ENCODE results near the gene PARD3.
"Not testable (repeated sequence)": the region's sequence is repeated elsewhere in the genome, so short reads cannot be mapped to it uniquely, and the experiment has no call there.

PARD3 gene

DNA sequence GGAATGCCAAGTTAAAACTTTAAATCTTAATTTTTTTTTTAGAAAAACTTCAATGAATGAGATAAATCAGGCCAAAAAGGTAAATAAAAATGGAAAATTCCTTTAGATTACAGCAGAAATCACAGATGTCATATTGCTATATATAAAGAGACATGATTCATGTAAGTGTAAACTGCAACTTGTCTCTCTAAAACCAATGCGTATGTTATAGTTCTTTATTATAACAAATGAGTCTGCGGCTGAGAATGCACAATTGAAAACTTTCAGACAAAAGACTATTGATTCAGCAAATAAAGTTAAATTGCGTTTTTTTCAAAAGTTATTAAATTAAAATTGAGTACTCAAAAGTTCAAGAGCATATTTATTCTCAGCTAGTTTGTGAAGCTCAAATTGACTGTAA, 425.3 kb downstream of the PARD3 start:
- no peak for DNase-seq (ENCODE audit: low read depth in 3 of 3)

DNA sequence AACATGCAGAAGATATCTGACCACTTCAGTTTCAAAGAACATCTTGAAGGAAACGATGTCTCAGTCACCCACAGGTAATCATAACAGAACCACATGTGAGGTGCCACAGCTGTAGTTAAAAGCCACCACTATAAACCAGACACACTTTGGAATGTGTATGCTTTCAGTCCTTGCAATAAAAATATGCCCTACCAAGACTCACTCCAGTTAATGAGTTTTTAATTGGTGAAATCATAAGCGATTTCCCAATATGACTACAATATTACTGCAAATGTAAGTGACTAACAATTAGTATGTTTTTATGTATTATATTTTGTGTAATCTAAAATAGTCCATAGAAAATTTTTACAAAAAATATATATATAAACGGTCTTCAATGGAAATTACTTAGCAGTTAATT, 428.2 kb downstream of the PARD3 start:
- no peak for DNase-seq (ENCODE audit: low read depth in 3 of 3)

DNA sequence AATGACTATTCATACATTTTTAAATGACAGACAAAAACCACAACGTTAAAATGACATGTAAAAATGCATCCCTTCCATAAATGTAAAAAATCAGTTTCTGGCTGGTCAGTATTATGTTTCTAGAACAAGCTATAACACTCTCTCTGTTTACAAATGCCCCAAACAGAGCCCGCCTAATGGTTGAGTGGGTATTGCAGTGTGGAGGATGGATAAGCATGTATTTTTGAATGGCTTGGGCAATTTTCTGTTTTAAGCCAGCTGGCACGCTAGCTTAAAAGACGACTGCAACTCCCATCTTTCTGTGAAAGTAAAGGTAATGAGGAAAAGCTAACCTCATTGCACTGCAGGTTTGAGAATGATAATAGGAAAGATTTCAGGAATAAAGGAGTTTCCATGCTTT, 430.7 kb downstream of the PARD3 start:
- no peak for DNase-seq (ENCODE audit: low read depth in 3 of 3)

DNA sequence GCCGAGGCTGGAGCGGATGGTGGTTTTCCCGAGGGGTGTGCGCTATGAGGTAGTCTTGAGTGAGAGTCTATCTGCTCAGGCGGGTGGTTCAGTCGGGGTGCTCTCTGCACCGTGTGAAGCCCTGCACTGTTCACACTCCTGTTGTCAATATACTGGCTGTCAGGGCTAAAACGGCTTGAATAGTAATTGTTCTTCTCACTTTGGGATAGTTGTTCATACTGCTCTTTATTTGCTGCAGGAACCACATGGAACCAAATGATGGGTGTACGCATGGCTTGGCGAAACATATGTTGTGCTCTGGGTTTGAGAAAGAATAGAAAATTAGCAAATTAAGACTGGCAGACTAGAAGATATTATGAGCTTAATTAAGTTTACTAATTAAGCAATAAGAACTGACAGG, 432.5 kb downstream of the PARD3 start:
- DNase-seq (ENCODE audit: low read depth in 3 of 3), result no peak

DNA sequence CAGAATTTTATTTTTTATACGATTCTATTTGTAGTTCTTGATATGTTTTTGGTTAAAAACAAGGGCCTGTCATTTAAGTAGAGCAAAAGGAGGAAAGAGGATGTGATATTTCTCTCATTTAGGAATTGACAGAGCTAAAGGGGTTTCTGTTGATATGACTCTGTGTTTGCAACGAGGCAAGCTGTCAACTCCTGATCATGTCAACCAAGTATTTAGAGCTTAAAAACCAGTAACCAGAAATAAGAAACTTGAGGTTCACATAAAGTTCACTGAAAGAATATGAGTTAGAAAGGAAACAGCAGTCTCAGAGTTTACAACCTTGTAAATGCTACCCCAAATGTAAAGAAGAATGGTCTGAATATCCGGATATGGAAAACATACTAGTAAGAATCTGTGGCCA, 434.2 kb downstream of the PARD3 start:
- DNase-seq (ENCODE audit: low read depth in 3 of 3), result no peak

DNA sequence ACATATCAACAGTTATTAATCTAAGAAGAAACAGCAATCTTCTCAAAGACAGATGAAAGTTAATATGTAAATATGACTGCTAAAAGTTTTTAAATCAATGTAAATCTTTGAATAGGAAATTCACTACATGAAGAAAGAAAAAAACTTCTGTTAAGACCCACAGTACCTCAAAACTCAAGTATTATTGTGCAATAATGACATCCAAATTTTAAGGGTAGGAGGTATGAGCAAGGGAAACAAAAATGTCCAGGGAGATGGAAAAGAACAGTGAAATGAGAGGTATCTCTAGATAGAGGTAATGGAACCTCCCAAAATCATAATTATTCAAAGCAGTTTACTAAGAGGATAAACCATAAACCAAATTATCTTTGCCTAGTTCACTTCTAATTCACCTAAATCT, 436.8 kb downstream of the PARD3 start:
- DNase-seq (ENCODE audit: low read depth in 3 of 3), result no peak

DNA sequence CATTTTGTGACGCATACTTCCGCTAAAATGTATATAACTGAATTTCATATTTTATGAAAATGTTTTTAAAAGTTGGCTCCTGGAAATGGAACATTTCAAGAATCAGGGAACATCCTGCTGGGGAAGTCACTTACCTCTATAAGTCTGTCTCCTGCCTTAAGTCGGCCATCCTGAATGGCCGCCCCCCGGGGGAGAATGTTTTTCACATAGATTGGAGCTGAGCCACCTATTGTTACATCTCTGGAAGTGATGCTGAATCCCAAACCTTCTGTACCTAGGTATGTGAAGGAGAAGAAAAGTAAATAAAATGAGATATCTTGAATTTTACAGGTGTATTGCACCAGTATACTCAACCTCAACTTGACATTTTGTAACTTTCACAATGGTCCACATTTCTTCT, 437.3 kb downstream of the PARD3 start:
- no peak for DNase-seq (ENCODE audit: low read depth in 3 of 3)

DNA sequence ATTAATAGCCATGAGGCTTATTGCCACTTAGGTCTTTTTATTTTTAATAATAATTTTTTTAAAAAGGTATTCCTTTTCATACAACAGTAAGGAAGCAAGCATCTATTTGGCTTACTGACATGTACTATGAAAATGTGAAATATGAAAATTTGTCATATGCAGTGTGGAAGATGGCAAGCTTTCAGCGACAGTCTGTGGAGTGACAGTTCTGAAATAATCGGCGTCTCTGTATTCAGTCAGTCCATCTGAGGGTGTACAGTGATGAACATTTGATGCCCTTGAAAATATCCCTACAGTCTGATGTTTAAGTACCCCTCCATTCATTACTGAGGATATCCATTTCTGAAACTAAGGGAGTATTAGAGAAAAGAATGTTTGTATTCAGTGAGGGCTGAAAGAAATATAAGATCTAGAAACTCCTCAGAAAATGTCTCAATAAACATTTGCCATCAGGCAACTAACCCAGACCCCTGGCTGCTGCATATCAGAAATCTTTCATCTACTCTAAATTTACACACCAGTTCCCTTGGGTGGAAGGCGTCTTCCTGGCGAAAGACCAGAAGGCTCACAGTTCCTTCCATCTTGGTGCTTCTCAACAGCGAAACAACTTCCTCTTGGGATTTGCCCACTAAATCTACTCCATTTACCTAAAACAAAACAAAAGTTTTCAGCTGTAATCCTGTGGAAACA, 440.6 kb downstream of the PARD3 start:
- DNase-seq (ENCODE audit: low read depth in 3 of 3), result no peak

DNA sequence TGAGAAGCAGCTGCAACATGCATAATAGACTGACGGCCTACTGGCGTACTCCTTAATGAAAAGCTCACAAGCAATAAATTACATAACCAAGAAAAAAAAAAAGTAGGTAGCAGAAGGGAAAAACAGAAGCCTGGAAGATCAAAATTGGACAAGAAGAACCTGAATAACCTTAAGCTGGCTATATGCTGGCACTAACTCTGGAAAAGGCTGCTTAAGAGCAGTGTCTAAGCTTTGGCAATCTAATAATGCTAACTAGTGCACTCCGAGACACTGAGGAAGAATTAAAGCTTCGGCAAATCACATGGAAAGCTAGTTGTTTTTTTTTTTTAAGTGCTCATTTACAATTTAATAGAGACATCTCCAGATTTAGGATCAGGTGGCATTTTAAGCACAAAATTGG, 441.9 kb downstream of the PARD3 start:
- DNase-seq (ENCODE audit: low read depth in 3 of 3), result no peak

DNA sequence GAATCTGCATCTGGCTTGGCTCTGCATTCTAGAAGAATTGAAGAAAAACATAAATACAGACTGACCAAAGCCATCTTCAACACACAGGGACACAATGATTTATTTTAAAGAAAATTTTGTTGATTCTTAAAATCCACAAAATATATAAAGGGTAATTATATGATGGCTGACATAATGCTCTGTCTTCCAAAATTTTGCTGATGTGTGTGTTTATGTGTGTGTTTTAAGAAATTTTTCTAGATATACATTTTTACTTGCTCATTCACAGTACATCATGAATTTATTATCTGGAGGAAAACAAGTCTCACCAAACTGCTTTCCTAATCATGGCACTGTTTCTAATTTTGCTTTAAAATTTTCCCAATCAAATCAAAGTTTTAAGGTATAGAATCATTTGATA, 442.6 kb downstream of the PARD3 start:
- DNase-seq (ENCODE audit: low read depth in 3 of 3), result no peak

DNA sequence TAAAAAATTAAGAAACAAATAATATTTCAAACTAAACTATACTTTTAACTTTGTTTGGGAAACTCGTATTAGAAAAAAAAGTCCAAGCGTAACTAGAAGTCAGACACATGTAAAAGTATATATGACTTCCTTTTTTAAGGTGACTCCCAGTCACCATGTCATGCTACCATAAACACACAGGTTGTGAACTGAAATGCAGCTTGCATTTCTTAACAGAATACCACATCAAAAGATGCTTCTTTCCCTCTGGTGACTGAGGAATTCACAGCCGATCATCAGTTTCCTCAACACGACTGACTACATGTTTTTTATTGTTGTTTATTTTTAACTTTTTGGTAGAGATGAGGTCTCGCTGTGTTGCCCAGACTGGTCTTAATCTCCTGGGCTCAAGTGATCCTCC, 445.0 kb downstream of the PARD3 start:
- DNase-seq (ENCODE audit: low read depth in 3 of 3), result no peak

DNA sequence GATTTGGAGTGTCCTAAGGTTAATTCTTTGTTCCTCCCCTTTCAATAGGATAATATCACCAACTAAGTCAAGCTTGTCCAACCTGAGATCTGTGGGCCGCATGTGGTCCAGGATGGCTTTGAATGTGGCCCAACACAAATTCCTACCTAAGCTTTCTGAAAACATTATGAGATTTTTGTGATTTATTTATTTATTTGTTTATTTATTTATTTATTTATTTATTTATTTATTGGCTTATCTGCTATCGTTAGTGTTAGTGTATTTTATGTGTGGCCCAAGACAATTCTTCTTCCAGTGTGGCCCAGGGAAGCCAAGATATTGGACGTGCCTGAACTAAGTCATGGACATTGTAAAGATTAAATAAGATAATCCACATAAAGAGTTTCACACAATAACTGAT, 446.0 kb downstream of the PARD3 start:
- DNase-seq (ENCODE audit: low read depth in 3 of 3), result no peak

DNA sequence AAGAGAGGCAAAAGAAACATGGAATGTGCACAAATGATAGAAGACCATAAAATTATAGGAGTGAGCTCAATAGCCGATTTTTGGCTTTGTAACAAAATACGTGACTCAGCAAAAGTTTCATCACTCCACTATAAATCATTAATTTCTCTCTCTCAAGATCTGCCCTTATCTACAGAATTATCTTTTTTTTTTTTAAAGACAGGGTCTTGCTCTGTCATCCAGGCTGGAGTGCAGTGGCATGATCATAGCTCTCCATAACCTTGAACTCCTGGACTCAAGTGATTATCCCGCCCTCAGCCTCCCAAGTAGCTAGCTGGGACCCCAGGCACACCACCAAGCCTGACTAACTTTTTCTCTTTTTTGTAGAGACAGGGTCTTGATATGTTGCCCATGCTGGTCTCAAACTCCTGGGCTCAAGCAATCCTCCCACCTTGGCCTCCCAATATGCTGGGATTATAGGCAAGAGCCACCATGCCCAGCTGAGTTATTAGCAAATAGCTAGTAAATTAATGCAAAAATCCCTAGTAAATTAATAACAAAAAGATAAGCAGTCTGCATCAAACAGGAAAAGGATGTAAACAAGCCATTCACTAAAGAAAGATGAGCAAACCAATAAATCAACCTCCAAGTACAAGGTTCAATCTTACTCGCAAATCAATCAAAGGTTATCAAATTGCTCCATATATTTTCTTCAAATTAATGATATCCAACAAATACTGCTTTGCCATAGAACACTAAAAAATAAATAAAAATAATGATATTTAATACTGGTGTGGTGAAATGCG, 450.7 kb downstream of the PARD3 start:
- DNase-seq (ENCODE audit: low read depth in 3 of 3), result no peak

DNA sequence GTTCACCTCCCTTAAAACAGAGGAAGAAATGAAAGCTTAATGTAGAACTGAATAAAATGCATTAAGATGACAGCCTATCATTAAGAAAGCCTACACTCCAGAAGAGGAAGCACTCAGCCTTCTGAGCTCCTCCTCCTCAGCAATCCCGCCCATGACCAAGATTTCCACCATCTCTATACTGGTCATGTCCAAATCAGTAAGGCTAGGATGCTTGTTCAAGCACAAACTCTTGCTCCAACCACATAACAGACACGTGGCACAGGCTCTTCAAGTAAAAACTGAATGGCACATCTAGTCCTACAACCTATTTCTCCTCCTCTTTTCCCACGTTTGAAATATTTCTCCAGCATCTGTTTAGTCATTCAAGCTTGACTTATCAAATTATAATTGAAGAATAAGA, 454.1 kb downstream of the PARD3 start:
- no peak for DNase-seq (ENCODE audit: low read depth in 3 of 3)

DNA sequence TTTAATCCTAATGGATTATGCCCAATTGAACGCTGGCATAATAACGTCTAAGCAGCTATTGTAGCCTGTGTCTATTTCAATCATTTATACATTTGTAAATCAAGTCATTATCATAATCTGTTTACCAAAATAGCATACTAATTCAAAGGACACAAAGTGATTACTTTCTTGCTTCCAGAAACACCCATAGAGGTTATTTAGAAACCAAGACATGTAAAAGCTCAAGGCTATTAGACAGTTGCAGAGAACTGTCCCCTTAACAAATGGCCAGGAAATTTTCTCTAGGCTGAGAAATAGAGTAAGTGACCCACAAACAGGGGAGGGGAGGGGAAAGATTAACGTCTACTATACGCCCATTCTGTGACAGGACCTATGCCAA, 455.7 kb downstream of the PARD3 start:
- DNase-seq (ENCODE audit: low read depth in 3 of 3), result no peak

DNA sequence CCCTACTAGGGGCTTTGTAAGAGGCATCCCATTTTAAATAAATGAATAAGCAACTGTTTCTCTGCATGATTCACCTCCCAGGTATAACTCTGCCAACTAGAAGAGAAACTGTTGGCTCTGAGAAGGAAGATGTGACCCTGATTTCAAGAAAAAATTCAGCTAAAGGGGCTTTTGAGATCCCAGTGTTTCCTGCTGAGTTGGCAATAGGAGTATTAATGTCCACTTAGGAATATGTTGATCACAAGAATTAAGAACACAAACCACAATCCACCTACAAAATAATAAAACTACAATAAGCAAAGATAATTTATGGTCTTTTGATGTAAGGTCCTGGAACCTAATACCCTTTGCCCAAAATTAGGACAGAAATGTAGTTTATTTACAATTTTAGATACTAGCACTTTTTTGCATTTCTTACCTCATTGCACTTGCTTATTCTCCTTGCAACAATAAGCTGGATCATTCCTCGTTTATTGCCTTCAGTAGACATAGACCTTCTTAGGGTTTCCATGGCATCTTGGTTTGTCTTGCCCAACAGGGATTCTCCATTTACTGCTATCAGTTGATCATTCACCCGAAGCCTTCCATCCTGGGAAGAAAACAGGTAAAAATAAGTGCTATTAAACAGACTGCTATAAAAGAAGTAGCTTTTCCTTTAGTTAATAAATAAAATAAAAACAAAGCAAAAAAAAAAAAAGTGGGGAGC, 456.2 kb downstream of the PARD3 start:
- DNase-seq (ENCODE audit: low read depth in 3 of 3), result no peak

DNA sequence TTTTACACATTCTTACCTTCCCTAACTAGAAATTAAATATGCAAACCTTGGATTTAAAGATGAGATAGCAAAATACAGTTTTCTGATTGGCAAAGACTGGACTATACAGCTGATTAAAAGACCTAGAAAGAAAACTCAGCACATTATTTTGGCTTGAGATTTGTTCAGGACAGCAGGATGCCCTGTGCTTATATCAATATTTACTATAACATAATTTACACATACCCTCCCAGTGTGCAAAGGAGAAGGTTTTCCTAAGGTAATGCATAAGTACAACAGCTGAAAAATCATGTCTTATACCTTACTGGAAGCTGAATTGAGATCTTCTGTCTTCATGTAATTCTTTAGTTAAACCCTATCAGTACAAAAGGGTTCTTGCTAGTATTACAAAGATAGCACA, 458.6 kb downstream of the PARD3 start:
- no peak for DNase-seq (ENCODE audit: low read depth in 3 of 3)

DNA sequence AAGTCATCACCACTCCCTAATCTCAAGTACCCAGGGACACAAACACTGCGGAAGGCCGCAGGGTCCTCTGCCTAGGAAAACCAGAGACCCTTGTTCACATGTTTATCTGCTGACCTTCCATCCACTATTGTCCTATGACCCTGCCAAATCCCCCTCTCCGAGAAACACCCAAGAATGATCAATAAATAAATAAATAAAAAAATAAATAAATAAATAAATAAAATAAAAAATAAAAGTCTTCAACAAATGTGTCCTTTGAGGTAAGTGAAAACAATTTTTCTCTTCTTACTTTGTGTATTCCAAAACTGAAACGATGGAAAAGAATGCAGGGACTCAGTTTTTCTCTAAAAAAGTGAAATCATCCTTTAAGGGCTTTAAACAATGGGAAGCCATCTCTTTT, 461.6 kb downstream of the PARD3 start:
- not testable (repeated sequence) for DNase-seq (ENCODE audit: low read depth in 3 of 3)

DNA sequence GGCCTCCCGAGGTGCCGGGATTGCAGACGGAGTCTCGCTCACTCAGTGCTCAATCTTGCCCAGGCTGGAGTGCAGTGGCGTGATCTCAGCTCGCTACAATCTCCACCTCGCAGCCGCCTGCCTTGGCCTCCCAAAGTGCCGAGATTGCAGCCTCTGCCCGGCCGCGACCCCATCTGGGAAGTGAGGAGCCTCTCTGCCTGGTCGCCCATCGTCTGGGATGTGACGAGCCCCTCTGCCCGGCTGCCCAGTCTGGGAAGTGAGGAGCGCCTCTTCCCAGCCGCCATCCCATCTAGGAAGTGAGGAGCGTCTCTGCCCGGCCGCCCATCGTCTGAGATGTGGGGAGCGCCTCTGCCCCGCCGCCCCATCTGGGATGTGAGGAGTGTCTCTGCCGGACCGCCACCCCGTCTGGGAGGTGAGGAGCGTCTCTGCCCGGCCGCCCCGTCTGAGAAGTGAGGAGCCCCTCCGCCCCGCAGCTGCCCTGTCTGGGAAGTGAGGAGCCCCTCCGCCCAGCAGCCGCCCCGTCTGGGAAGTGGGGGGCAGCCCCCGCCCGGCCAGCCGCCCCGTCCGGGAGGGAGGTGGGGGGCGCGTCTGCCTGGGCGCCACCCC, 462.4 kb downstream of the PARD3 start:
- DNase-seq (ENCODE audit: low read depth in 3 of 3), result not testable (repeated sequence)

DNA sequence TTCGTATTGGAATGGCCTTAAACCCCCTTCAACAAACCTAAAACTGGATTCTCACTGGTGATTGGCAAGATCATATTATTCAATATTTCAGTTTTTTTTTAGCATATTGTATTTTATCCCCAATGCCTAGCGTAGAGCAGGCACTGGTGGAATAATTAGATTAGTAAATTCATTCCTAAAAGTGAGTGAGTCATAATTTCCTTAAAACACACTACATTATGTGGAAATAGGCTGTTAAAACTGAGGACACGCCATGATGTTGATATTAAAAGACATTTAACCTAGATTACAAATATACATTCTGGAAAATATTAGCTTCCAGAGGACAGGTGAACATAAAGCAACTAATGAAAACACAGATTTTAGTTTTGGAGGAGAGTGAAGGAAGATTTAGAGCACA, 463.9 kb downstream of the PARD3 start:
- no peak for DNase-seq (ENCODE audit: low read depth in 3 of 3)

DNA sequence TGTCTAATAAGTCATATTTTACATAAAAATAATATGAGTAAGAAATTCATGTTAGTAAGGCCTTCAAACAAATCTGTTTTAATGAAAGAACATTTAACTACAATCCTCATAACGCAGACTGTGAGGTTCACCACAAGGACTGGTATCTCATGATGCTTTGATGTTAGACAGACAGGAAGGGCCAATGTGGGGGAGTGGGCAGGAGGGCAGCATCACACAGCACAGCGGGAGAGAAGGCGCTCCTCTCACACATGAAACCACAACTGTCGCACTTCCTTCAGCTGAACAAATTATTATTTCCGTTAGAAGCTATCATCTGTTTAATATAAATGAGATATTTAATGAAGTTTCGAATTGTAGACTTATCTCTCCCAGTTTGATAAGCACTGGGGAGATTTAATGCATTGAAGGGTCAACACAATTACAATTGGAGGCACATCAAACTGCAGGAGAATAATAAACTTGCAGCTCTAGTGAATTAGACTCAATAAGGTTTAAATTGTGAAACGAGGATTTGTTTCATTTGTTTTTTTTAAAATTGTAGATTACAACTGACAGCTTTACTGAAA, 466.1 kb downstream of the PARD3 start:
- no peak for DNase-seq (ENCODE audit: low read depth in 3 of 3)

DNA sequence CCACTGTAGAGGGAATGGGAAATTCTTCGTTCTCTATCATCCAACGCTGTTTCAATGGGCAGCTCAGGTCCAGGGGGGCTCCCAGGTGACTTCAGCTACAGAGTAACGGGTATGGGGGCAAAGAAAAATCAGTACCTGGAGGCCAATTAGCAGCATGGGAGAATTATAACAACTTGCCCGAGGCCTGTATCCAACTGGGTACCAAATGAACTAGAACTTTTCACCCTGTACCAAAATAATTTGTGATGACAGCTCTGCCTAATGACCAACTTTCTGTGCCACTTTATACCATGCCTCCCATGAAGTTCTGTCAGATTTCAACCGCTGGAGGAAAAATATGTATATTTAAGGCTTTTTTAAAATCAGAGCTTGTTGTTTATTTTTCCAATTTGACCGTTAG, 467.1 kb downstream of the PARD3 start:
- DNase-seq (ENCODE audit: low read depth in 3 of 3), result no peak

All from stimulated activated CD4-positive, alpha-beta T cell treated with anti-CD3 and anti-CD28 coated beads, TNF-alpha, amount 100 ng/mL, for 4 hours (primary cell).